K562 (cell line): ENCODE measurements around the gene GLP2R. TPM values are rescaled to one million over a fixed set of nuclear protein-coding genes. Genes with fewer than 3 reads are reported as not detected.

Experiments used
- ATAC-seq: fragments of 200-7000 bp; cut with Tn5 transposase; 3 replicates; pipeline ENCODE4 v1.9.1; 2020; ENCODE audit warnings: moderate library complexity
- BruUV-seq: library from RNA; stranded (reverse); fragments of 400-500 nt; replicated peaks from 2 replicates; lab custom pipeline; 2021; lab: Mats Ljungman, UMichigan
- CTCF ChIA-PET: fragments of 300-600 bp; formaldehyde crosslinking; extraction: SDS; loops from one replicate; lab custom pipeline; 2021; ENCODE audit warnings: low intra/inter-chr PET ratio; lab: Yijun Ruan, JAX
- POLR2A ChIA-PET: fragments of 300-600, 350-650 bp; sonication (Branson Sonifier 250); formaldehyde crosslinking; extraction: SDS; loops from one replicate; lab custom pipeline; 2021; ENCODE audit warnings: antibody characterized with exemption, inconsistent platforms; lab: Yijun Ruan, JAX
- DNase-seq, 4 experiments: peaks; one replicate each; pipeline versions ENCODE4 v3.0.0 to v3.0.0-alpha.2; 2011 to 2018; ENCODE audit warnings: low spot score in 3 of 4, mixed read lengths in 3 of 4; ENCODE audit errors: extremely low read depth in 1 of 4
- FAIRE-seq: peaks from 2 replicates; lab custom pipeline; 2011; peaks lifted over from hg19 to GRCh38; lab: Jason Lieb, UNC
- H2AFZ ChIP-seq: 2 replicates; pipeline ENCODE4 v1.6.0; 2011; ENCODE audit warnings: low read depth, low read length, control low read depth, inconsistent platforms
- H3K27ac ChIP-seq: fragments of 200-600 bp; 3 replicates; pipeline ENCODE4 v1.8.0; 2011; ENCODE audit warnings: low read depth, mild to moderate bottlenecking, control low read depth, inconsistent platforms, low read length, moderate library complexity, mixed read lengths; ENCODE audit errors: extremely low read depth
- H3K27me3 ChIP-seq, 2 experiments: fragments of 300-600 bp in 1 of 2; 2 replicates in 1 of 2; 3 replicates in 1 of 2; pipeline versions ENCODE4 v1.6.0 to v1.8.0; 2011; ENCODE audit warnings: inconsistent platforms in 2 of 2, low read length in 2 of 2, mild to moderate bottlenecking in 1 of 2, mixed read lengths in 1 of 2, moderate library complexity in 1 of 2; ENCODE audit not compliant: control insufficient read depth in 2 of 2, insufficient read depth in 2 of 2
- H3K36me3 ChIP-seq: fragments of 300-600 bp; 3 replicates; pipeline ENCODE4 v1.8.0; 2011; ENCODE audit warnings: mild to moderate bottlenecking, low read length, inconsistent platforms; ENCODE audit not compliant: control insufficient read depth, insufficient read depth
- H3K4me1 ChIP-seq, 2 experiments: fragments of 200-600 bp in 1 of 2; replicated peaks in 1 of 2; 2 replicates in 1 of 2; 3 replicates in 1 of 2; pipeline versions ENCODE4 v1.5.1 to v1.8.0; 2011; ENCODE audit warnings: inconsistent platforms in 2 of 2, low read length in 2 of 2, mild to moderate bottlenecking in 1 of 2, mixed read lengths in 1 of 2, moderate library complexity in 1 of 2; ENCODE audit not compliant: control insufficient read depth in 2 of 2, insufficient read depth in 2 of 2
- H3K4me2 ChIP-seq: 2 replicates; pipeline ENCODE4 v1.6.1; 2011; ENCODE audit warnings: low read length, control low read depth, inconsistent platforms, mixed read lengths; ENCODE audit not compliant: insufficient read depth
- H3K4me3 ChIP-seq: fragments of 200-600 bp; sonication (generic), shearing (Covaris generic); 2 replicates; pipeline ENCODE4 v1.5.1; 2016; ENCODE audit warnings: control low read depth, inconsistent platforms
- H3K79me2 ChIP-seq: fragments of 200-600 bp; 3 replicates; pipeline ENCODE4 v1.8.0; 2011; ENCODE audit warnings: low read length, inconsistent platforms; ENCODE audit not compliant: control insufficient read depth, insufficient read depth
- H3K9ac ChIP-seq, 2 experiments: 2 replicates each; pipeline versions ENCODE4 v1.6.0 to v1.6.1; 2011; ENCODE audit warnings: low read depth in 2 of 2, low read length in 2 of 2, control low read depth in 1 of 2, inconsistent platforms in 1 of 2, mild to moderate bottlenecking in 1 of 2, mixed read lengths in 1 of 2; ENCODE audit not compliant: insufficient read depth in 1 of 2
- H3K9me1 ChIP-seq: one replicate; pipeline ENCODE4 v1.6.0; 2011; ENCODE audit warnings: inconsistent platforms, mild to moderate bottlenecking, low read length, moderate library complexity; ENCODE audit not compliant: control insufficient read depth, insufficient read depth
- H3K9me3 ChIP-seq: replicated peaks from 2 replicates; pipeline ENCODE4 v1.5.1; 2011; ENCODE audit warnings: low read depth, low read length, inconsistent platforms; ENCODE audit not compliant: control insufficient read depth, insufficient read depth
- H4K20me1 ChIP-seq: replicated peaks from 2 replicates; pipeline ENCODE4 v1.6.1; 2011; ENCODE audit warnings: low read length, inconsistent platforms, mixed read lengths; ENCODE audit not compliant: control insufficient read depth, insufficient read depth
- CUX1 ChIP-seq: fragments of 200-800 bp; sonication (Bioruptor generic); IDR thresholded peaks from 2 replicates; pipeline ENCODE4 v1.6.1; 2016; ENCODE audit warnings: missing genetic modification characterization, missing compliant biosample characterization
- DMBX1 ChIP-seq: fragments of 250-450 bp; sonication (Bioruptor Pico); IDR thresholded peaks from 2 replicates; pipeline ENCODE4 v1.8.0; 2022; ENCODE audit warnings: inconsistent platforms, mild to moderate bottlenecking, moderate library complexity, borderline replicate concordance
- E2F1 ChIP-seq: sonication (generic); formaldehyde crosslinking; IDR thresholded peaks from 2 replicates; pipeline ENCODE4 v1.8.1; 2023; ENCODE audit warnings: mild to moderate bottlenecking, missing genetic modification reagents, moderate library complexity
- SRSF3 ChIP-seq: fragments of 200-400 bp; formaldehyde crosslinking; IDR thresholded peaks from 2 replicates; pipeline ENCODE4 v1.6.1; 2016; ENCODE audit warnings: mild to moderate bottlenecking, low read length, moderate library complexity; ENCODE audit not compliant: insufficient read depth
- ZKSCAN1 ChIP-seq: fragments of 150-350 bp; IDR thresholded peaks from 2 replicates; pipeline ENCODE4 v1.6.1; 2016; ENCODE audit warnings: low read depth, low read length
- WGBS: fragments of 100-300 bp; shearing (Covaris generic); methylation state at CpG from one replicate; pipeline ENCODE4 v1.1.6; 2016; ENCODE audit warnings: low coverage, mixed read lengths; ENCODE audit not compliant: insufficient coverage; ENCODE audit errors: missing lambda C conversion rate; 5-methylcytosine and 5-hydroxymethylcytosine counted together
- in situ Hi-C: fragments of 300-500 bp; cut with MboI; formaldehyde crosslinking; loops from 4 replicates; pipeline ENCODE4 v1.15.0; 2018; ENCODE audit warnings: inconsistent platforms, mixed read lengths
- intact Hi-C: fragments of 100-400 bp; cut with micrococcal nuclease; formaldehyde crosslinking; loops from 2 replicates; pipeline ENCODE4 v1.14.2; 2022
- polyA plus RNA-seq, 8 experiments: library from polyadenylated mRNA; depleted of rRNA in 4 of 8; stranded (reverse) in 5 of 8; unstranded in 3 of 8; fragments of >200 nt; fragmentation: Nextera tagmentation in 2 of 8; fragmentation: Illumina TruSeq in 1 of 8; extraction: Ambion mirVana in 2 of 8; extraction: Trizol in 1 of 8; gene quantifications; 2 replicates each; pipeline versions ENCODE4 v1.2.1 to v1.2.3, GENCODE V29; 2011 to 2014; ENCODE audit warnings: inconsistent platforms in 1 of 8, missing spikeins in 1 of 8
- total RNA-seq, 7 experiments: library from RNA; depleted of rRNA in 6 of 7; stranded (reverse); fragments of >200 nt in 6 of 7; fragmentation: Illumina TruSeq in 2 of 7; extraction: Trizol in 2 of 7; gene quantifications; 2 replicates each; pipeline versions ENCODE4 v1.2.1 to v1.2.3, GENCODE V29; 2011 to 2021; ENCODE audit warnings: low replicate concordance in 1 of 7

Gene GLP2R
- total and polyA plus RNA-seq, 9 of the 15 experiments (the other 6 are each of a cell fraction or from before 2014, with no cell fraction given): not detected

GRCh38 chr17:9790316-9790715, 35.4 kb upstream of the GLP2R start:
- TF ChIP-seq SRSF3 (no peak), E2F1 (no peak), ZKSCAN1 (no peak), DMBX1 (CRISPR knock-in tag) (no peak), CUX1 (CRISPR knock-in tag) (no peak)
- Histone ChIP-seq H3K4me3 (no peak overlapping the region), H3K27ac (no peak overlapping the region), H3K4me1 (no peaks in the 10 kb centered on the region), H2AFZ (no peak overlapping the region), H3K4me2 (no peak overlapping the region), H3K9me3 (no peaks in the 10 kb centered on the region), H3K9me1 (no peaks in the 10 kb centered on the region), H3K36me3 (no peaks in the 10 kb centered on the region), H3K79me2 (no peaks in the 10 kb centered on the region), H4K20me1 (no peaks in the 10 kb centered on the region), H3K27me3 (peaks cover 0 to 3% of the 10 kb centered on the region in 2 experiments; a peak in 1 of 5 replicates), H3K9ac (no peak overlapping the region)
- intact Hi-C loops: no loop called here
- WGBS: 0% methylated on average over 4 of the region's 4 CpGs
- ChIA-PET CTCF (no interaction called here), POLR2A (no interaction called here)
- BruUV-seq: no TSS peak
- FAIRE-seq (no peak), ATAC-seq (no peak), DNase-seq (no peak)
- in situ Hi-C loops: no loop called here
